Measurements from ENCODE around the gene FBLN1.
A peak's percentile ranks its signal among the peaks of the same experiment; 100 is the strongest.
"Not testable (repeated sequence)": the region's sequence is repeated elsewhere in the genome, so short reads cannot be mapped to it uniquely, and the experiment has no call there.

The FBLN1 gene

GRCh38 chr22:45552580-45553350, 50.1 kb downstream of the FBLN1 start:
- in situ Hi-C loops (cut with HindIII; ENCODE audit: low pct_ligation_motif_present, low pct_unique_long_range_greater_than_20kb, low sequenced_read_pairs) = no loop called here
- no peak for DNase-seq

GRCh38 chr22:45553351-45554039, 50.8 kb downstream of the FBLN1 start:
- DNase-seq = peak; percentile 46
- in situ Hi-C loops (cut with HindIII; ENCODE audit: low pct_ligation_motif_present, low pct_unique_long_range_greater_than_20kb, low sequenced_read_pairs) = no loop called here

- DNase-seq = no peak
- in situ Hi-C loops (cut with HindIII; ENCODE audit: low pct_ligation_motif_present, low pct_unique_long_range_greater_than_20kb, low sequenced_read_pairs) = no loop called here
Measured at GRCh38 chr22:45554040-45554406, 51.3 kb downstream of the FBLN1 start.

DNA sequence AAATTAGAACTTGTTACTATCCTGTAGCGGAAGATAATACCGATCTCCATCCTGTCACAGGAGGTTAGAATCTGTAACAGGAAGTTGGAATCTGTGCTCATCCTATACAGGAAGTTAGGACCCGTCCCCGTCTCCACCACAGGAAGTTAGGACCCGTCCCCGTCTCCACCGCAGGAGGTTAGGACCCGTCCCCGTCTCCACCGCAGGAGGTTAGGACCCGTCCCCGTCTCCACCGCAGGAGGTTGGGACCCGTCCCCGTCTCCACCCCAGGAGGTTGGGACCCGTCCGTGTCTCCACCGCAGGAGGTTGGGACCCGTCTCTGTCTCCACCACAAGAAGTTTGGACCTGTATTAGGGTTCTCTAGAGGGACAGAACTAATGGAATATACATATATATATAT, 52.2 kb downstream of the FBLN1 start:
- in situ Hi-C loops (cut with HindIII; ENCODE audit: low pct_ligation_motif_present, low pct_unique_long_range_greater_than_20kb, low sequenced_read_pairs) = no loop called here
- DNase-seq = no peak

DNA sequence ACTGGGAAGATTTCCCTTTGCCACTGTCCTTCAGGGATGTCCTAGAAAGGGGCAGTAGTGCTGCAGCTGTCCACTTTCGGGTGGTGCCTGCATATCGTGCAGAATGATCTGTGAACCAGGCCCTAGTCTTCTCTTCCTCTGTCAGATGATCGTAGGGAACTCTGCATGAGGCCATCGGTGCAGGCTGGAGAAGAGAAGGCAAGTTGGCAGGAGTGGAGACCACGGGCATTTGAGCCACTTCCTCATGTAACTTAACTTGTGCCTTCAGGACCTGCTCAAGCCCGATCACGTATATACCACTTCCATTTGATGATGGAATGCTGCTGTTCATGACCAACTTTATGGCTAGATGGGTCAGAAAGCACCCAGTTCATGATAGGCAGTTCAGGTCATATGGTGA, 55.2 kb downstream of the FBLN1 start:
- in situ Hi-C loops (cut with HindIII; ENCODE audit: low pct_ligation_motif_present, low pct_unique_long_range_greater_than_20kb, low sequenced_read_pairs); DNase-seq: not testable (repeated sequence)

GRCh38 chr22:45560092-45560491, 57.4 kb downstream of the FBLN1 start:
- DNase-seq; in situ Hi-C loops (cut with HindIII; ENCODE audit: low pct_ligation_motif_present, low pct_unique_long_range_greater_than_20kb, low sequenced_read_pairs): not testable (repeated sequence)

- in situ Hi-C loops (cut with HindIII; ENCODE audit: low pct_ligation_motif_present, low pct_unique_long_range_greater_than_20kb, low sequenced_read_pairs) = not testable (repeated sequence)
Measured at GRCh38 chr22:45560761-45561160, 58.1 kb downstream of the FBLN1 start.

GRCh38 chr22:45562102-45562501, 59.4 kb downstream of the FBLN1 start:
- in situ Hi-C loops (cut with HindIII; ENCODE audit: low pct_ligation_motif_present, low pct_unique_long_range_greater_than_20kb, low sequenced_read_pairs) = no loop called here

More at GRCh38 chr22:45560761-45561160, 58.1 kb downstream of the FBLN1 start:
- not testable (repeated sequence) for DNase-seq

DNA sequence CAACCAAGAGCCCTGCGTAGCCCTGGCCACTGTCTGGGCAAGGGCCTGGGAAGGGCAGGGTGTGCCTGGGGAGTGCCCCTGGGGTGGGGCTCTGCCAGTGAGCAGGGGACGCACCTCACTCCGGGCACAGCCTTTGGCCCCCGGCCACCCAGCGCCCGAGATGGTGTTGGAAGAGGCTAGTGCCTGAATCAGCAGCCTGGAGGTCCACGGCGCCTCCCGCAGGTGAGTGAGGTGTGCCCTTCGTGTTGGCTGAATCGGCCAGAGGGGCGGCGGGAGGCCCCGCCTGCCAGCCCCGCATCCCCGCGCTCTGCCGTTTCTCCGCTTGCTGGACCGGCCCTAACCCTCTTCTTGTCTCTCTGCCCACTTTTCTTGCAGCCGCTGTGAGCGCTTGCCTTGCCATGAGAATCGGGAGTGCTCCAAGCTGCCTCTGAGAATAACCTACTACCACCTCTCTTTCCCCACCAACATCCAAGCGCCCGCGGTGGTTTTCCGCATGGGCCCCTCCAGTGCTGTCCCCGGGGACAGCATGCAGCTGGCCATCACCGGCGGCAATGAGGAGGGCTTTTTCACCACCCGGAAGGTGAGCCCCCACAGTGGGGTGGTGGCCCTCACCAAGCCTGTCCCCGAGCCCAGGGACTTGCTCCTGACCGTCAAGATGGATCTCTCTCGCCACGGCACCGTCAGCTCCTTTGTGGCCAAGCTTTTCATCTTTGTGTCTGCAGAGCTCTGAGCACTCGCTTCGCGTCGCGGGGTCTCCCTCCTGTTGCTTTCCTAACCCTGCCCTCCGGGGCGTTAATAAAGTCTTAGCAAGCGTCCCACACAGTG, 60.1 kb downstream of the FBLN1 start:
- in situ Hi-C loops (cut with HindIII; ENCODE audit: low pct_ligation_motif_present, low pct_unique_long_range_greater_than_20kb, low sequenced_read_pairs) = no loop called here
- DNase-seq = no peak

More at GRCh38 chr22:45562102-45562501, 59.4 kb downstream of the FBLN1 start:
- no peak for DNase-seq

DNA sequence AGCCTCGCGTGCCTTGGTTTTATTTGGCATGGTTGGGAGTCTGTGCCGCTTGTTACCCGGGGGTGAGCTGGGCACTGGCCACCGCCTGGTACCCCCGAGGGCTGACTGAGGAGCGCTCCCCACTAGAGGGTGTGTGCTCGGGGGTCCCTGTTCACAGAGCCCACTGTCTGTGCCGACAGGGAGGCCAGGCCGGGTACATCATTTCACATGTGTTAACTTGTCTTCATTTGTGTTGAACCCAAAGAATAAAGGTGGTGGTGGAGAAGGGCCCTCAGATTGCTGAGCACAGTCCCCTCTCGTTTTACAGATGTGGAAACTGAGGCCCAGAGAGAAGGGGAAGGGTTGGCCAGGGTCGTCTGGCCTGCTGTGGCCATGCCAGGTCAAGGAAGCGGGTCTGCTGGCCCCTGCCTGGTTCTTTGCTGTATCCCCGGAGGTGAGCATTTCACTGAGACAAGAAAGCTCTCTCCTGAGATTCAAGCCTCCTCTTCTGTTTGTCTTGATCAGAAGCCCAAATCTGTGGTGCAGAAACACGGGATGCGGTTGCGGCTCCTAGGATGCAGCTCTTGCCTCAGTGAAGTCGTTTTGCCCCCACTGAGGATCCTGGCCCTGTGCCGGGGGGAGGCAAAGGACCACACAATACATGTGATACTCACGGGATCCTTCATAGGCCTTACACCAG, 60.8 kb downstream of the FBLN1 start:
- no peak for DNase-seq
- in situ Hi-C loops (cut with HindIII; ENCODE audit: low pct_ligation_motif_present, low pct_unique_long_range_greater_than_20kb, low sequenced_read_pairs) = no loop called here

- in situ Hi-C loops (cut with HindIII; ENCODE audit: low pct_ligation_motif_present, low pct_unique_long_range_greater_than_20kb, low sequenced_read_pairs) = no loop called here
- DNase-seq = no peak
Measured at GRCh38 chr22:45564349-45565030, 61.8 kb downstream of the FBLN1 start.

DNA sequence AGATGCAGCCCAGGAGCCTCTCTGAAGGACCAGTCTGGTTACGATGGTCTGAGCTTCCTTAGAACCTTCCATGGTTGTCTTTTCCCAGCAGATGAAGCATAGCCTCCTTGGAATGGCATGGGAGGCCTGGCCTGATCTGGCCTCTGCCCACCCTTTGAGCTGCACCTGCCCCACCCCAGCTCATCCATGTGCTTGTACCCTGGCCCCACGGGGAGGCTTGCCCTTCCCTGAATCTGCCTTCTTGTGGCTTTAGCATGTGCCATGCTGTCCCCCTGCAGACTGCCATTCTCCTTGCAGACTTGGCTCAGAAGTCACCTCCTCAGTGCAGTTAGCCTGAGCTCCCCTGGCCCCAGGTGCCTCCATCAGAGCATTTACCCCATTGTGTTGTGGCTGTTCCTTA, 62.5 kb downstream of the FBLN1 start:
- DNase-seq = no peak
- in situ Hi-C loops (cut with HindIII; ENCODE audit: low pct_ligation_motif_present, low pct_unique_long_range_greater_than_20kb, low sequenced_read_pairs) = no loop called here

DNA sequence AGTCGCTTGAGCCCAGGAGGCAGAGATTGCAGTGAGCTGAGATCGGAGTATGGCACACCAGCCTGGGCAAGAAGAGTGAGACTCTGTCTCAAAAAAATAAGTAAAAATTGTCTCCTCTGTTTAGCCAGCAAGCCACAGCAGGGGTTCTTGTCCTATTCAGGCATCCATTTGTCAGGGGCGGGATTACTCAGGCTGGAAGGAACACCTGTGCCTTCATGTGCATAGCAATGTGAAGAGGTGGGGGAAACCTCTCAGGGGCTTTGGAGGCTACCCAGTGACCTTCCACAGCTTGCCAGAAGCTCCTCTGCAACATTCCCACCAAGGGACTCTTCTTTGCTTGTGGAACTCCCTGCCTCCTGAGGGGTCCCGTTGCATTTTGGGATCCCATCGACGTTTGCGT, 63.3 kb downstream of the FBLN1 start:
- DNase-seq = no peak
- in situ Hi-C loops (cut with HindIII; ENCODE audit: low pct_ligation_motif_present, low pct_unique_long_range_greater_than_20kb, low sequenced_read_pairs) = no loop called here

DNA sequence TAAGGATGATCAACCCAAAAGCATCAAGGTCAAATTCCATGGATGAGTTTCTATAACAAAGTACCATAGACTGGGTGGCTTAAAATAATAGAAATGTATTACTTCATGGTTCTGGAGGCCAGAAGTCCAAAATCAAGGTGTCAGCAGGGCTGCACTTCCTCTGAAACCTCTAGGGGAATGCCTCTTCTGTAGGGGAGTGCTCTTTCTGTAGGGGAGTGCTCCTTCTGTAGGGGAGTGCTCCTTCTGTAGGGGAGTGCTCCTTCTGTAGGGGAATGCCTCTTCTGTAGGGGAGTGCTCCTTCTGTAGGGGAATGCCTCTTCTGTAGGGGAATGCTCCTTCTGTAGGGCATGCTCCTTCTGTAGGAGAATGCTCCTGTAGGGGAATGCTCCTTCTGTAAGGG, 65.5 kb downstream of the FBLN1 start:
- in situ Hi-C loops (cut with HindIII; ENCODE audit: low pct_ligation_motif_present, low pct_unique_long_range_greater_than_20kb, low sequenced_read_pairs) = no loop called here
- DNase-seq = no peak

GRCh38 chr22:45571089-45571488, 68.4 kb downstream of the FBLN1 start:
- no peak for DNase-seq
- in situ Hi-C loops (cut with HindIII; ENCODE audit: low pct_ligation_motif_present, low pct_unique_long_range_greater_than_20kb, low sequenced_read_pairs) = no loop called here

DNA sequence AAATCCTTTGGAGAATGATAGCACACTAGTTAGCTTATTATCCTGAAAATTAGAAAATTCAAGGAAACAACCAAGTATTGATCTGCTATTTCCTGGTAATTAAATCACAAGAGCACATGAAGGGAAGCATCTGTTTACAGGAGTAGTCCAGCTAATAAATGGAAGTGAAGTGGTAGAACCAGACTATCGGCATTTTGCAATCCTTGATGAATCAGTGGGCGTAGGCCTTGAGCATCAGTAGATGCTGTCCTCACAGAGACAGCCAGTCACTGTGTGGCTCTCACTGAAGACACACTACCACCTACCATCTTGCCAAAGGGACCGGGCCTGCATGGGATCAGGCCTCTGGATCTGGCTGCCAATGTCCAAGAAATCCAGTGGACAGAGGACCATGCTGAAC, 69.8 kb downstream of the FBLN1 start:
- no peak for DNase-seq
- in situ Hi-C loops (cut with HindIII; ENCODE audit: low pct_ligation_motif_present, low pct_unique_long_range_greater_than_20kb, low sequenced_read_pairs) = no loop called here

GRCh38 chr22:45574069-45574703, 71.5 kb downstream of the FBLN1 start:
- no peak for DNase-seq
- in situ Hi-C loops (cut with HindIII; ENCODE audit: low pct_ligation_motif_present, low pct_unique_long_range_greater_than_20kb, low sequenced_read_pairs) = no loop called here

DNA sequence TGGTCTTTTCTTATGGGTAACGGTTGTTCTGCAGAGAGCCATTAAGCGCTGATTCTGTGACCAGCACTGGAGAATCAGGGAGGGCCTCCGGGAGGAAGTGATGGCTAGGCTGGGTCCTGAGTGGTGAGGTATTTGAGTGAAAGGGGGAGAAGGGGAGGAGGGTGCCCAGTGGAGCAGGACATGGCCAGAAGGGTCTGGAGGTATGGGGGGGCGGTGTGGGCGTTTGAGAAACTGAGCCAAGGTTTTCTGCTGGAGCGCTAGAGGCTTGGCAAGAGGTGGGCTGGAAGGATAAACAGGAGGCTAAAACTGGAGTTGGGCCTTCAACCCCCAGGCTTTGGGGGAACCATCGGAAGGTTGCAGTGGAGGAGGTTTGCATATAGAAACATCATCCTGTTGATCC, 72.5 kb downstream of the FBLN1 start:
- in situ Hi-C loops (cut with HindIII; ENCODE audit: low pct_ligation_motif_present, low pct_unique_long_range_greater_than_20kb, low sequenced_read_pairs) = no loop called here

More for the DNA sequence above, 72.5 kb downstream of the FBLN1 start:
- no peak for DNase-seq

Data from ACHN (cell line).